Kidney glomerular epithelial cell (primary cell): ENCODE measurements around the gene HAUS5.
"Not testable (repeated sequence)": the region's sequence is repeated elsewhere in the genome, so short reads cannot be mapped to it uniquely, and the experiment has no call there.

Source experiments
- DNase-seq: peaks from one replicate; lab custom pipeline; 2025; lab: John Stamatoyannopoulos, UW

The HAUS5 gene

GRCh38 chr19:35642798-35643254 is 30.3 kb downstream of the HAUS5 start:
- no peak for DNase-seq

GRCh38 chr19:35643255-35644205 is 31.0 kb downstream of the HAUS5 start:
- peak; percentile 38 for DNase-seq

DNA sequence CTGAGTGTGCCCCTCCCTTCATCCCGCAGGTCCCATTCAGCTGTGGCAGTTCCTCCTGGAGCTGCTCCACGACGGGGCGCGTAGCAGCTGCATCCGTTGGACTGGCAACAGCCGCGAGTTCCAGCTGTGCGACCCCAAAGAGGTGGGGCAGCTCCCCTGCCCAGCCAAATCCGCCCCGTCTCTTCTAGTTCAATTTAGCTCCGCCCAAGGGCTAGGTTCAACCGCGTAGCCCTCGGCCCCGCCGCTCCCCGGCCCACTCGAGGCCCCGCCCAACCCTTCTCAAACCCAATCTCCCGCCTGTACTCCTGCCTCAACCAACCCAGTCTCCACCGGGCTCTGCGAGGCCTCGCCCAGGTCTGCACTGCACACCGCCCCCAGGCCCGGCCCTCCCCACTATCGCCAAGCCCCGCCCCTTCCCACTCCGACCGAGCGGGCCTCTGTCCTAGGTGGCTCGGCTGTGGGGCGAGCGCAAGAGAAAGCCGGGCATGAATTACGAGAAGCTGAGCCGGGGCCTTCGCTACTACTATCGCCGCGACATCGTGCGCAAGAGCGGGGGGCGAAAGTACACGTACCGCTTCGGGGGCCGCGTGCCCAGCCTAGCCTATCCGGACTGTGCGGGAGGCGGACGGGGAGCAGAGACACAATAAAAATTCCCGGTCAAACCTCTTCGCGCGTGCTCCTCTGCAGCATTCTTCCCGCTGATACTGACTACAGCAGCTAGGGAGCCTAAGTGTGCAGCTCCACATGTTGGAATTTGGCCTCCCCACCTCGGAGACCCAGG is 31.9 kb downstream of the HAUS5 start:
- peak; percentile 86 for DNase-seq

DNA sequence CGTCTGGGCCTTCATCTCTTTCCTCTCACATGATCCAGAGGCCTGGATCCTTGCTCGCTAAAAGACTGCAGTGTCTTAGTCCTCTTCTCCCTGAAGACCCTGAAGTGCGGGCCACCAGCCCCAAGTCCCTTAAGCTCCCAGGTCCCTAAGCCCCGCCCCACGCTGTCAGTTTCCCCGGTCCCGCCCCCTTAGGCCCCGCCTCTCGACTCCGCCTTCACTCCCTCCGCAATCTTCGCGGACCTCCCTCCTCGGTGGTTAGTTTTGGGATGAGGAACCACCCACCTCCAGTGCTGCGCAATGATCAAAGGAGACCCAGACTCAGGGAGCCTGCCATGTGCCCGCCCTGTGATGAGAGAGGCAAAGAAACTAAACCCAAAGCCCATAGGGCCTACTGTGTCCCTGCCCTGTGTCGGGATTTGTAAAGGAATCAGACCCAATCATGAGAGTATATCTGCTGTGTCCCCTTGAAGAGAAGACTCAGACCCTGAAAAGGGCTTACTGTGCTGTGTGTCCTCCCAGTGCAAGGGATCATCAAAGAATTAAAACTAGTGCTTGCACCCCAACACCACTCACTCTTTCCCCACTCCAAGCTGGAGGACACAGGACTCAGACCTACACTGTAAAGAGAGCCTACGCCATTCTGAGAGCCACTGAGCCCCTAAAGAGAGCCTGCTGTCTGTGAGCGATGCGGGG is 32.6 kb downstream of the HAUS5 start:
- DNase-seq, result no peak

DNA sequence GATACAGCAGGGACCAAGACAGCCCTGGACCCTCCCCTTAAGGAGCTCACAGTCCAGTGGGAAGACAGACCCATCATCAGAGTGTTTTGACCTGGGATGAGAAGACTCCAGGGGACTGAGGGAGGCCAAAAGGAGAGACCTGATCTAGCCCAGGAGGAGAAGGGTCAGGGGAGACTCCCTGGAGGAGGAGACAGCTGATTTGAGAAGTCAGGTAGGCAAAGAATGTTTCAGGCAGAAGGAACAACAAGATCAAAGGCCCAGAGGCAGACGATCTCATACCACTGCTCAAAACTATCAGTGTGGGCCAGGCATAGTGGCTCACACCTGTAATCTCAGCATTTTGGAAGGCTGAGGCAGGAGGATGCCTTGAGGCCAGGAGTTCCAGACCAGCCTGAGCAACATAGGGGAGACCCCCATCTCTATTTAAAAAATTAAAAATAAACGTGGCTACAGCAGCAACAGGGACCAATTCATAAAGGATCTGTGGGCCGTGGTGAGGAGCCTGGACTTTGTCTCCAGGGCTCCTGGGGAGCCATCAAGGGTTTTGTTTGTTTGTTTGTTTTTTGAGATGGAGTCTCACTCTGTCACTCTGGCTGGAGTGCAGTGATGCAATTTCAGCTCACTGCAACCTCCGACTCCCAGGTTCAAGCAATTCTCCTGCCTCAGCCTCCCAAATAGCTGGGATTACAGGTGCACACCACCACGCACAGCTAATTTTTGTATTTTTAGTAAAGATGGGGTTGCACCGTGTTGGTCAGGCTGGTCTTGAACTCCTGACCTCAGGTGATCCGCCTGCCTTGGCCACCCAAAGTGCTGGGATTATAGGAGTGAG is 33.4 kb downstream of the HAUS5 start:
- DNase-seq, result no peak

GRCh38 chr19:35648017-35648961 is 35.8 kb downstream of the HAUS5 start, which contains the start of gene COX6B1:
COX6B1 (plus strand) TSS chr19:35648323; CDS start chr19:35651244, 2,921 bp downstream.
- DNase-seq, result peak; percentile 96

DNA sequence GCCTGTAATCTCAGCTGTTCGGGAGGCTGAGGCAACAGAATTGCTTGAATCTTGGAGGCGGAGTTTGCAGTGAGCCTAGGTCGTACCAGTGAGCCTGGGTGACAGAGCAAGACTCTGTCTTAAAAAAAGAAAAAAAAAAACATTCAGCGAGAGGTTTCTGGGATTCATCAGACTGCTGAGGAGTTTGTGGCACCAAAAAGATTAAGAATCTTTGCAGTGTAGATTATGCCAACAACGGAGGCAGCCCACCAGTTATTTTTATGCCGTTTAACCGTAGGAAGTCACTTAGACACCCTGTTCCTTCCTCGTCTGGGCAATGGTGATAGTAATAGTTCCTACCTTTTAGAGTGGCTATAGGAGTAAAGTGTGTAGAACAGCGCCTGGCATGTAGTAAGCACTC is 38.0 kb downstream of the HAUS5 start:
- DNase-seq, result no peak

DNA sequence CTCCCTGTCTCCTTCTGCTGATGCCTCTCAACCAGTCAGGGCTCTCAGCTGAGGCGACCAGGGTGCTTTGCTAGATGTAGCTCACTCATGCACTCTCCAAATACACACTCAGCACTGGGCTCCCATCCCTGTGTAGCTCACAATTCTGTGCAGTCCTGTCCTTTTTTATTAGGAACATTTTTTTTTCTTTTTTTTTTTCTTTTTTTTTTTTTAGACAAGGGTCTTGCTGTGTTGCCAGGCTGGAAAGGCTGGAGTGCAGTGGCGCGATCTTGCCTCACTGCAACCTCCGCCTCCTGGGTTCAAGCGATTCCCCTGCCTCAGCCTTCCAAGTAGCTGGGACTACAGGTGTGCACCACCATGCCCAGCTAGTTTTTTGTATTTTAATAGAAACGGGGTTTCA is 42.3 kb downstream of the HAUS5 start:
- not testable (repeated sequence) for DNase-seq

- DNase-seq, result no peak
Measured at GRCh38 chr19:35655600-35655999, 43.1 kb downstream of the HAUS5 start.

GRCh38 chr19:35656700-35657099 is 44.2 kb downstream of the HAUS5 start:
- no peak for DNase-seq

- no peak for DNase-seq
Measured at GRCh38 chr19:35657904-35658700, 45.6 kb downstream of the HAUS5 start.

- DNase-seq, result no peak
Measured at GRCh38 chr19:35661995-35662340, 49.4 kb downstream of the HAUS5 start.

- DNase-seq, result no peak
Measured at GRCh38 chr19:35663981-35664380, 51.4 kb downstream of the HAUS5 start.

DNA sequence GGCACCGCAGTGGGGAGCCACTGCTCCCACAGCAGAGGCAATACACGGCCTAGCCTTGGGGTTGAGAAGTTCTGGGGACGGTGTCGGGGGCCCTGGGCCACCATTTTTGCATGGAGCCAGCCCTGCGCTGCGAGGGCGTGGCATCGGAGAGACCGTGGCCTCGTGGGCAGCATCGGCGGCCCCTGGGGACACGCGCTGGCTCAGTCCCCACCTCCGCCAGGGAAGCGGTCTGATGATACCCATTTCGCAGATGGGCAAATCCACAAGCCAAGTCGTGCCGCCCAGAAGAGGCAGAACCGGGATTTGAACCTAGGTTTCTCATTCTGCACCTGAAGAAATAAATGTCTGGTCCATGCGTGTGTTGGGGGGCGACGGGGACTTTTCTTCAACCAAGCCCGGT is 52.6 kb downstream of the HAUS5 start:
- DNase-seq, result no peak

GRCh38 chr19:35665604-35666003 is 53.1 kb downstream of the HAUS5 start:
- DNase-seq, result no peak

GRCh38 chr19:35666251-35666913 is 53.8 kb downstream of the HAUS5 start, which contains the start of gene UPK1A:
UPK1A (plus strand) TSS chr19:35666517; CDS start chr19:35666813, 296 bp downstream.
- no peak for DNase-seq

DNA sequence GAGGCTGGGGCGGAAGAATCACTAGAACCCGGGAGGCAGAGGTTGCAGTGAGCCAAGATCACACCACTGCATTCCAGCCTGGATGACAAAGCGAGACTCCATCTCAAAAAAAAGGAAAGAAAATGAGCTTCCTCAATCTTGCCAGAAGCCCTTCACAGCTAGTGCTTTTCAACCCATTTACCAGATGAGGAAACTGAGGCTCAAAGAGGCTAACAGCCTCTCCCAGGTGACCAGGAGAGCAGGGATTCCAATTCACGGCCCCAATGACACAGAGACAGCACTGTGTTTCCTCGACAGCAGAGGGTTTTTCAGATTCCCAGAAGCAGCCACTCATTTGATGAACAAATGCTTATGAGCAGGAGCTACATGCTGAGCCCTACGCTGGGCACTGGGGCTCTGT is 57.0 kb downstream of the HAUS5 start:
- DNase-seq, result no peak

- DNase-seq, result no peak
Measured at GRCh38 chr19:35669974-35670373, 57.4 kb downstream of the HAUS5 start.

DNA sequence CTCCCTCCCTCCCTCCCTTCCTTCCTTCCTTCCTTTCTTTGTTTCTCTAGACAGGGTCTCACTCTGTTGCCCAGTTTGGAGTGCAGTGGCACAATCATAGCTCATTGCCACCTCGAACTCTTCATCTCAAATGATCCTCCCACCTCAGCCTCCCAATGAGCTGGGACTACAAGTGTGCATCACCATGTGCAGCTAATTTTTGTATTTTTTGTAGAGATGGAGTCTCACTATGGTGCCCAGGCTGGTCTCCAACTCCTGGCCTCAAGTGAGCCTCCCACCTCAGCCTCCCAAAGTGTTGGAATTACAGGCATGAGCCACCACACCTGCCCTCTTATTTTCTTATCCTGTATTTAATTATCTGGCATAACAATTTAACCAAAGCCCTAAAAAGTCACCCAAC is 58.2 kb downstream of the HAUS5 start:
- no peak for DNase-seq
